SK-N-SH treated with all-trans-retinoic acid at 6 μM for 48 hours (cell line): ENCODE measurements around the gene ZNF860.

ENCODE experiments used
- PPARA ChIP-seq: fragments of 250-450 bp; sonication (Bioruptor Pico); IDR thresholded peaks from 2 replicates; pipeline ENCODE4 v1.5.0; 2020; ENCODE audit warnings: mild to moderate bottlenecking, borderline replicate concordance
- ZFP3 ChIP-seq: fragments of 250-450 bp; sonication (Bioruptor Pico); IDR thresholded peaks from 2 replicates; pipeline ENCODE4 v1.5.0; 2020; ENCODE audit warnings: mild to moderate bottlenecking, moderate library complexity
- TF ChIP-seq, protein P1 (sequence below): fragments of 250-450 bp; sonication (Bioruptor Pico); IDR thresholded peaks from 2 replicates; pipeline ENCODE4 v1.8.0; 2020; ENCODE audit warnings: mild to moderate bottlenecking, moderate library complexity, borderline replicate concordance
- TF ChIP-seq, protein P2 (sequence below): fragments of 250-450 bp; sonication (Bioruptor Pico); IDR thresholded peaks from 2 replicates; pipeline ENCODE4 v1.5.0; 2020; ENCODE audit warnings: mild to moderate bottlenecking, moderate library complexity

GRCh38 chr3:31943041-31943440 is 38.5 kb upstream of the ZNF860 start:
- no peak for TF ChIP-seq PPARA (CRISPR knock-in tag)
- TF ChIP-seq, protein P1, sequence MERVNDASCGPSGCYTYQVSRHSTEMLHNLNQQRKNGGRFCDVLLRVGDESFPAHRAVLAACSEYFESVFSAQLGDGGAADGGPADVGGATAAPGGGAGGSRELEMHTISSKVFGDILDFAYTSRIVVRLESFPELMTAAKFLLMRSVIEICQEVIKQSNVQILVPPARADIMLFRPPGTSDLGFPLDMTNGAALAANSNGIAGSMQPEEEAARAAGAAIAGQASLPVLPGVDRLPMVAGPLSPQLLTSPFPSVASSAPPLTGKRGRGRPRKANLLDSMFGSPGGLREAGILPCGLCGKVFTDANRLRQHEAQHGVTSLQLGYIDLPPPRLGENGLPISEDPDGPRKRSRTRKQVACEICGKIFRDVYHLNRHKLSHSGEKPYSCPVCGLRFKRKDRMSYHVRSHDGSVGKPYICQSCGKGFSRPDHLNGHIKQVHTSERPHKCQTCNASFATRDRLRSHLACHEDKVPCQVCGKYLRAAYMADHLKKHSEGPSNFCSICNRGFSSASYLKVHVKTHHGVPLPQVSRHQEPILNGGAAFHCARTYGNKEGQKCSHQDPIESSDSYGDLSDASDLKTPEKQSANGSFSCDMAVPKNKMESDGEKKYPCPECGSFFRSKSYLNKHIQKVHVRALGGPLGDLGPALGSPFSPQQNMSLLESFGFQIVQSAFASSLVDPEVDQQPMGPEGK = no peak
- TF ChIP-seq, protein P2, sequence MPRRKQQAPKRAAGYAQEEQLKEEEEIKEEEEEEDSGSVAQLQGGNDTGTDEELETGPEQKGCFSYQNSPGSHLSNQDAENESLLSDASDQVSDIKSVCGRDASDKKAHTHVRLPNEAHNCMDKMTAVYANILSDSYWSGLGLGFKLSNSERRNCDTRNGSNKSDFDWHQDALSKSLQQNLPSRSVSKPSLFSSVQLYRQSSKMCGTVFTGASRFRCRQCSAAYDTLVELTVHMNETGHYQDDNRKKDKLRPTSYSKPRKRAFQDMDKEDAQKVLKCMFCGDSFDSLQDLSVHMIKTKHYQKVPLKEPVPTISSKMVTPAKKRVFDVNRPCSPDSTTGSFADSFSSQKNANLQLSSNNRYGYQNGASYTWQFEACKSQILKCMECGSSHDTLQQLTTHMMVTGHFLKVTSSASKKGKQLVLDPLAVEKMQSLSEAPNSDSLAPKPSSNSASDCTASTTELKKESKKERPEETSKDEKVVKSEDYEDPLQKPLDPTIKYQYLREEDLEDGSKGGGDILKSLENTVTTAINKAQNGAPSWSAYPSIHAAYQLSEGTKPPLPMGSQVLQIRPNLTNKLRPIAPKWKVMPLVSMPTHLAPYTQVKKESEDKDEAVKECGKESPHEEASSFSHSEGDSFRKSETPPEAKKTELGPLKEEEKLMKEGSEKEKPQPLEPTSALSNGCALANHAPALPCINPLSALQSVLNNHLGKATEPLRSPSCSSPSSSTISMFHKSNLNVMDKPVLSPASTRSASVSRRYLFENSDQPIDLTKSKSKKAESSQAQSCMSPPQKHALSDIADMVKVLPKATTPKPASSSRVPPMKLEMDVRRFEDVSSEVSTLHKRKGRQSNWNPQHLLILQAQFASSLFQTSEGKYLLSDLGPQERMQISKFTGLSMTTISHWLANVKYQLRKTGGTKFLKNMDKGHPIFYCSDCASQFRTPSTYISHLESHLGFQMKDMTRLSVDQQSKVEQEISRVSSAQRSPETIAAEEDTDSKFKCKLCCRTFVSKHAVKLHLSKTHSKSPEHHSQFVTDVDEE (CRISPR knock-in tag) = no peak
- no peak for TF ChIP-seq ZFP3 (CRISPR knock-in tag)
